CD4-positive, alpha-beta T cell (primary cell): Measurements from ENCODE around the gene PRLH. TPM values are rescaled to one million over a fixed set of nuclear protein-coding genes. Genes with fewer than 3 reads are reported as not detected.

Experiments used
- ATAC-seq: fragments of 200-7000 bp; cut with Tn5 transposase; one replicate; pipeline ENCODE4 v1.10.0; 2022; ENCODE audit warnings: mild to moderate bottlenecking; ENCODE audit not compliant: poor library complexity
- CTCF ChIA-PET: fragments of 350-600 bp; sonication (Branson Sonifier 250); formaldehyde crosslinking; loops from one replicate; lab custom pipeline; 2021; ENCODE audit warnings: antibody characterized with exemption, inconsistent platforms; lab: Charles Lee
- POLR2A ChIA-PET: fragments of 350-600 bp; sonication (Branson Sonifier 250); formaldehyde crosslinking; loops from one replicate; lab custom pipeline; 2021; ENCODE audit warnings: antibody characterized with exemption, inconsistent platforms; lab: Charles Lee
- DNase-seq, 14 experiments: peaks; one replicate each; pipeline ENCODE4 v3.0.0-alpha.2; 2013 to 2020; ENCODE audit warnings: mixed read lengths in 2 of 14
- H3K27ac ChIP-seq, 2 donors: one replicate each; pipeline versions ENCODE4 v1.5.1 to v1.7.0; 2013; ENCODE audit warnings: low read length in 2 of 2, low read depth in 1 of 2, mild to moderate bottlenecking in 1 of 2
- H3K27me3 ChIP-seq, 2 experiments: 1 replicate in 1 of 2; 2 replicates in 1 of 2; pipeline versions ENCODE4 v1.6.1 to v1.7.0; 2013; ENCODE audit warnings: low read length in 2 of 2, control low read depth in 1 of 2, mild to moderate bottlenecking in 1 of 2, moderate library complexity in 1 of 2; ENCODE audit not compliant: insufficient read depth in 2 of 2, control insufficient read depth in 1 of 2
- H3K36me3 ChIP-seq: one replicate; pipeline ENCODE4 v1.6.1; 2013; ENCODE audit warnings: low read length, control low read depth; ENCODE audit not compliant: insufficient read depth
- H3K4me1 ChIP-seq: one replicate; pipeline ENCODE4 v1.6.1; 2013; ENCODE audit warnings: low read length, control low read depth; ENCODE audit not compliant: insufficient read depth
- H3K4me3 ChIP-seq: one replicate; pipeline ENCODE4 v1.5.1; 2013; ENCODE audit warnings: mild to moderate bottlenecking, low read length, moderate library complexity
- H3K9me3 ChIP-seq, 2 experiments: 1 replicate in 1 of 2; 2 replicates in 1 of 2; pipeline versions ENCODE4 v1.6.1 to v1.7.0; 2013; ENCODE audit warnings: low read length in 2 of 2, mild to moderate bottlenecking in 2 of 2, control low read depth in 1 of 2, moderate library complexity in 1 of 2; ENCODE audit not compliant: control insufficient read depth in 1 of 2, insufficient read depth in 1 of 2
- H3K27ac Mint-ChIP-seq: one replicate; pipeline ENCODE4 v1.8.0; 2020; ENCODE audit warnings: mixed read lengths
- H3K27me3 Mint-ChIP-seq: one replicate; pipeline ENCODE4 v1.8.0; 2021; ENCODE audit warnings: mixed read lengths
- H3K36me3 Mint-ChIP-seq: one replicate; pipeline ENCODE4 v1.8.0; 2021; ENCODE audit warnings: low read depth, mixed read lengths
- H3K4me1 Mint-ChIP-seq: one replicate; pipeline ENCODE4 v1.8.0; 2021; ENCODE audit warnings: low read depth, mixed read lengths
- H3K4me3 Mint-ChIP-seq: one replicate; pipeline ENCODE4 v1.8.0; 2020; ENCODE audit warnings: mild to moderate bottlenecking, mixed read lengths
- H3K9me3 Mint-ChIP-seq: one replicate; pipeline ENCODE4 v1.8.0; 2020; ENCODE audit warnings: mixed read lengths
- intact Hi-C, 2 experiments: fragments of 100-400 bp; cut with DNase I in 1 of 2; cut with micrococcal nuclease in 1 of 2; formaldehyde crosslinking; loops; one replicate each; pipeline versions ENCODE4 v1.15.1 to v1.9.0; 2023 to 2025; cut with DNase I, micrococcal nuclease
- total RNA-seq, 174 experiments: library from RNA in 2 of 174; stranded (reverse) in 2 of 174; gene quantifications; one replicate each; pipeline ENCODE4 v1.2.3 and lab custom pipeline; 2021 to 2026
- TF ChIP-seq, protein P1 (sequence below): fragments of 200-600 bp; IDR thresholded peaks from one replicate; pipeline ENCODE4 v1.8.0; 2022; ENCODE audit warnings: antibody characterized with exemption, mild to moderate bottlenecking

PRLH gene
- total RNA-seq, 2 experiments from 2014 or later, result not detected

DNA sequence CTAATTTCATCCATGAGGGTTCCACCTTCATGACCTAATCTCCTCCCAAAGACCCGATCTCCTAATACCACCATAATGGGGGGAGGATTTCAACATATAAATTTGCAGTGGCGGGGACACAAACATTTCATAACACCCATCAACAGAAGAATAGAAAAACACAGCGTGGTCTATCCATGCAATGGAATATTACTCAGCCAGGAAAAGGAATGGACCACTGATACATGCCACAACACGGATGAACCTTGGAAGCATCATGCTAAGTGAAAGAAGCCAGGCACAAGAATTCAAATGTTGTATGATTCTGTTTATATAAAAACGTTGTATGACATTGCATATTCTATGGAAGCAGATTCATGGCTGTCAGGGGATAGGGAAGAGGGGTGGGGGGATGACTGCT, 2.7 kb downstream of the PRLH start:
- CTCF ChIA-PET, result no interaction called here
- Mint-ChIP-seq H3K9me3 (no peaks in the 10 kb centered on the region), H3K4me1 (peaks cover 5% of the 10 kb centered on the region), H3K27ac (no peak overlapping the region), H3K27me3 (peaks cover 7% of the 10 kb centered on the region), H3K36me3 (no peaks in the 10 kb centered on the region), H3K4me3 (no peak overlapping the region)
- Histone ChIP-seq H3K4me1 (peaks cover 6% of the 10 kb centered on the region), H3K27ac (no peak overlapping the region), H3K27me3 (peaks cover 0 to 6% of the 10 kb centered on the region in 2 experiments), H3K9me3 (peaks cover 0 to 16% of the 10 kb centered on the region in 2 experiments), H3K4me3 (no peak overlapping the region), H3K36me3 (no peaks in the 10 kb centered on the region)
- no peak for DNase-seq
- POLR2A ChIA-PET, result no interaction called here
- ATAC-seq, result no peak
- TF ChIP-seq, protein P1, sequence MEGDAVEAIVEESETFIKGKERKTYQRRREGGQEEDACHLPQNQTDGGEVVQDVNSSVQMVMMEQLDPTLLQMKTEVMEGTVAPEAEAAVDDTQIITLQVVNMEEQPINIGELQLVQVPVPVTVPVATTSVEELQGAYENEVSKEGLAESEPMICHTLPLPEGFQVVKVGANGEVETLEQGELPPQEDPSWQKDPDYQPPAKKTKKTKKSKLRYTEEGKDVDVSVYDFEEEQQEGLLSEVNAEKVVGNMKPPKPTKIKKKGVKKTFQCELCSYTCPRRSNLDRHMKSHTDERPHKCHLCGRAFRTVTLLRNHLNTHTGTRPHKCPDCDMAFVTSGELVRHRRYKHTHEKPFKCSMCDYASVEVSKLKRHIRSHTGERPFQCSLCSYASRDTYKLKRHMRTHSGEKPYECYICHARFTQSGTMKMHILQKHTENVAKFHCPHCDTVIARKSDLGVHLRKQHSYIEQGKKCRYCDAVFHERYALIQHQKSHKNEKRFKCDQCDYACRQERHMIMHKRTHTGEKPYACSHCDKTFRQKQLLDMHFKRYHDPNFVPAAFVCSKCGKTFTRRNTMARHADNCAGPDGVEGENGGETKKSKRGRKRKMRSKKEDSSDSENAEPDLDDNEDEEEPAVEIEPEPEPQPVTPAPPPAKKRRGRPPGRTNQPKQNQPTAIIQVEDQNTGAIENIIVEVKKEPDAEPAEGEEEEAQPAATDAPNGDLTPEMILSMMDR, result no peak
- intact Hi-C loops, result no loop called here

DNA sequence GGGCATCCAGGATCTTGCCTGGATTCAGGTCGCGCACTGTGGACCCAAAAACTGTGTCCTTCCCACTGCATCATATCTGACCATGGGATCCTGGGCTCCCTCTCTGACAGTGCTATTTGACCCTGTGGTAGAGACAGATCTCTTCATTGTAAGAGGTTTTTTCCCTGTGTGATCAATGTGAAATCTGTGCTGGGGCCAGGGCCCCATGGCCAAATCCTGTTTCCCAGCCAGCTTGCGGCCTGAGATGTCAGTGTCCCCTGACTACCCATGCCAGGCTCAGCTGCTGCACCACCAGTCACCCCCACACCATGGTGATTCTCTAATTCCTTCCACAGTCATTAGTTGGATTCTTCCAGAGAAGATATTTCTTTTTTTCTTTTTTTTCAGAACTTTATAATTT, 3.5 kb downstream of the PRLH start:
- H3K4me1 Mint-ChIP-seq, result peaks cover 5% of the 10 kb centered on the region
- POLR2A ChIA-PET, result no interaction called here
- no peaks in the 10 kb centered on the region for H3K9me3 Mint-ChIP-seq
- Histone ChIP-seq H3K27ac (no peak overlapping the region), H3K9me3 (peaks cover 0 to 16% of the 10 kb centered on the region in 2 experiments), H3K27me3 (peaks cover 0 to under 1% of the 10 kb centered on the region in 2 experiments), H3K4me1 (peaks cover 6% of the 10 kb centered on the region), H3K36me3 (no peaks in the 10 kb centered on the region), H3K4me3 (no peak overlapping the region)
- ATAC-seq (no peak), DNase-seq (no peak)
- CTCF ChIA-PET, result no interaction called here
- H3K27me3 Mint-ChIP-seq, result peaks cover 4% of the 10 kb centered on the region
- H3K36me3 Mint-ChIP-seq, result no peaks in the 10 kb centered on the region
- TF ChIP-seq, protein P1, result no peak
- H3K4me3 Mint-ChIP-seq, result no peak overlapping the region
- intact Hi-C loops, result loop anchor here (2.0 to 10.0 kb wide), 3 partner anchors 145 to 1225 kb away; no protein-coding TSS in a partner anchor
- no peak overlapping the region for H3K27ac Mint-ChIP-seq

DNA sequence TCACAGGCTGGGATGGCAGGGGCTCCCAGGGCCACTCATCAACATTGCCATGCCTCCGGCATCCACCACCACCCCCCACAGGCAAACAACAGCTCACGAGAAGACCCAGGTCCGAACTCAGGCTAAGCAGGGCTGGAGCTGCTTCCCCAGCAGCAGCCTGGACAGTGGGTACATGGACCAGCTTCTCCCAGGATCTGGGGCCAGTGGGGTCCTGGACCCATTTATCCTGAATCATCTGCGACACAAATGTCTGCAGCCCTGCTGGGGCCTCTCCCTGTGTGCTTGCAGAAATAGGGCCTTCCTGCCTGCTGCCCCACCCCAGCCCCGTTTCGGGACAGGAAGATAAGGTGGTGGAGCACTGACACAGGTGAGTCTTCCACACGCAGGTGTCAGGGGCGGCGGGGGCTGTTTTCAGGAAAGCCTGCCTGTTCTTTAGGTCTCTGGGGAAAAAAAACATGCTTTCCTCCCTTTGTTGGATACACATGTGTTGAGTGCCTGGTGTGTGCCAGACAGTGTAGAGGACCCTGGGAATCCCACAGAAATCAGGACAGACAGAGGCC, 4.5 kb downstream of the PRLH start:
- Histone ChIP-seq H3K36me3 (no peaks in the 10 kb centered on the region), H3K4me3 (no peak overlapping the region), H3K9me3 (peaks cover 0 to 16% of the 10 kb centered on the region in 2 experiments), H3K4me1 (peaks cover 6% of the 10 kb centered on the region), H3K27me3 (peaks cover 0 to 4% of the 10 kb centered on the region in 2 experiments), H3K27ac (no peak overlapping the region)
- no peak for ATAC-seq
- peaks cover 4% of the 10 kb centered on the region for H3K27me3 Mint-ChIP-seq
- TF ChIP-seq, protein P1, result no peak
- no peaks in the 10 kb centered on the region for H3K9me3 Mint-ChIP-seq
- H3K4me3 Mint-ChIP-seq, result no peak overlapping the region
- CTCF ChIA-PET, result interaction anchor here (2.3 to 3.1 kb wide), 2 partner anchors 58 to 95 kb away, joined by 7 to 37 read pairs; no protein-coding TSS in a partner anchor
- intact Hi-C loops, result loop anchor here (2.0 to 10.0 kb wide), 3 partner anchors 146 to 1226 kb away; no protein-coding TSS in a partner anchor
- POLR2A ChIA-PET, result no interaction called here
- H3K4me1 Mint-ChIP-seq, result peaks cover 5% of the 10 kb centered on the region
- no peak for DNase-seq
- no peaks in the 10 kb centered on the region for H3K36me3 Mint-ChIP-seq
- H3K27ac Mint-ChIP-seq, result no peak overlapping the region
